Measurements from ENCODE around the gene TIPIN. TPM values are rescaled to one million over a fixed set of nuclear protein-coding genes. Genes with fewer than 3 reads are reported as not detected.

Gene TIPIN
- total RNA-seq, 4 donors from 2014 or later = 2.2 to 4.0 (median 2.5) TPM; not detected in 1

- intact Hi-C loops (cut with DNase I; ENCODE audit: low total_unique reads) = loop anchor here (2.0 kb wide), 1 partner anchor 34 kb away; the partner anchor contains the start of gene TIPIN
- TF ChIP-seq POLR2AphosphoS5 (IDR thresholded peaks at IDR 0.05) = peak in 1 of 3 donors; percentile 47
- TF ChIP-seq CTCF (IDR thresholded peaks at IDR 0.05) = no peak
- TF ChIP-seq POLR2A (IDR thresholded peaks at IDR 0.05) = no peak
- TF ChIP-seq EP300 (IDR thresholded peaks at IDR 0.05; ENCODE audit: low read depth) = peak; percentile 32
- WGBS, 2 donors (ENCODE audit: low coverage in 1 of 2) = 17 to 50% methylated on average over 1 of the region's 1 CpG
- no peak overlapping the region for H3K4me3 ChIP-seq
- peaks cover 10 to 44% (median 16%) of the 10 kb centered on the region in 4 donors for H3K4me1 ChIP-seq
- in situ Hi-C loops (cut with MboI; ENCODE audit: low pct_ligation_motif_present in 1 of 4, low pct_unique_long_range_greater_than_20kb in 1 of 4, low sequenced_read_pairs in 3 of 4) = loop anchor here in 1 of 4 donors (25.0 kb wide), 1 partner anchor 97 kb away; the partner anchor contains the start of gene SNAPC5
- no peaks in the 10 kb centered on the region for H3K27me3 ChIP-seq
- H3K36me3 ChIP-seq = no peaks in the 10 kb centered on the region
- DNase-seq = peak; percentile 23
- H3K9me3 ChIP-seq = no peaks in the 10 kb centered on the region
- peak overlapping the region in 2 of 4 donors; percentile 7 to 15 for H3K27ac ChIP-seq
Measured at GRCh38 chr15:66390678-66391077, 34.2 kb upstream of the TIPIN start.

GRCh38 chr15:66389859-66390381 lies 33.4 kb upstream of the TIPIN start:
- Histone ChIP-seq H3K36me3 (no peaks in the 10 kb centered on the region), H3K27me3 (no peaks in the 10 kb centered on the region), H3K4me3 (no peak overlapping the region), H3K9me3 (no peaks in the 10 kb centered on the region), H3K27ac (peak overlapping the region in 2 of 4 donors; percentile 7 to 15), H3K4me1 (peaks cover 10 to 46% (median 17%) of the 10 kb centered on the region in 4 donors)
- in situ Hi-C loops (cut with MboI; ENCODE audit: low pct_ligation_motif_present in 1 of 4, low pct_unique_long_range_greater_than_20kb in 1 of 4, low sequenced_read_pairs in 3 of 4) = loop anchor here in 1 of 4 donors (25.0 kb wide), 1 partner anchor 97 kb away; the partner anchor contains the start of gene SNAPC5
- intact Hi-C loops (cut with DNase I; ENCODE audit: low total_unique reads) = loop anchor here (2.0 kb wide), 1 partner anchor 33 kb away; the partner anchor contains the start of gene TIPIN
- TF ChIP-seq EP300 (IDR thresholded peaks at IDR 0.05; ENCODE audit: low read depth) (no peak), POLR2A (IDR thresholded peaks at IDR 0.05) (no peak), CTCF (IDR thresholded peaks at IDR 0.05) (no peak), POLR2AphosphoS5 (IDR thresholded peaks at IDR 0.05) (no peak)
- no peak for DNase-seq

GRCh38 chr15:66389098-66389858 lies 32.8 kb upstream of the TIPIN start:
- intact Hi-C loops (cut with DNase I; ENCODE audit: low total_unique reads) (no loop called here), in situ Hi-C loops (cut with MboI; ENCODE audit: low pct_ligation_motif_present in 1 of 4, low pct_unique_long_range_greater_than_20kb in 1 of 4, low sequenced_read_pairs in 3 of 4) (loop anchor here in 1 of 4 donors (25.0 kb wide), 1 partner anchor 98 kb away; the partner anchor contains the start of gene SNAPC5)
- Histone ChIP-seq H3K27ac (no peak overlapping the region), H3K4me3 (no peak overlapping the region), H3K9me3 (no peaks in the 10 kb centered on the region), H3K4me1 (peaks cover 10 to 46% (median 17%) of the 10 kb centered on the region in 4 donors), H3K36me3 (no peaks in the 10 kb centered on the region), H3K27me3 (no peaks in the 10 kb centered on the region)
- DNase-seq = no peak
- 71 to 81% methylated on average over 1 to 14 of the region's 14 CpGs for WGBS, 2 donors (ENCODE audit: low coverage in 1 of 2)
- TF ChIP-seq CTCF (IDR thresholded peaks at IDR 0.05) (no peak), EP300 (IDR thresholded peaks at IDR 0.05; ENCODE audit: low read depth) (no peak), POLR2AphosphoS5 (IDR thresholded peaks at IDR 0.05) (no peak), POLR2A (IDR thresholded peaks at IDR 0.05) (no peak)

DNA sequence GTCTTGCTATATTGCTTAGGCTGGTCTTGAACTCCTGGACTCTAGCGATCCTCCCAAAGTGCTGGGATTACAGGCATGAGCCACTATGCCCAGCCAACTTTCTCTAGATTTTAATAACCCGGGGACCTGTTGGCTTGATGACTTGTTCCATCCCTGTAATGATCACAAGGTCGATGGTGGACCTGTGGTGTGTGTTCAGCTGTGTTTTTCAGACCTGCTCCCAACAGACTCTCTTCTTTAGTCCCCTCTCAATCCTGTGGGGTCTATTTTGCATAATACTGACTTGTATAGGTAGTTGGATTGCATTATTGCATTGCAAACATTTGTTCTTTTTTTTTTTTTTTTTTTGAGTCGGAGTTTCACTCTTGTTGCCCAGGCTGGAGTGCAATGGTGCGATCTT lies 32.1 kb upstream of the TIPIN start:
- no peak for DNase-seq
- Histone ChIP-seq H3K4me1 (peaks cover 10 to 46% (median 17%) of the 10 kb centered on the region in 4 donors), H3K4me3 (peak overlapping the region in 1 of 4 donors; percentile 81), H3K27ac (peak overlapping the region in 1 of 4 donors; percentile 97), H3K9me3 (no peaks in the 10 kb centered on the region), H3K36me3 (no peaks in the 10 kb centered on the region), H3K27me3 (no peaks in the 10 kb centered on the region)
- TF ChIP-seq POLR2AphosphoS5 (IDR thresholded peaks at IDR 0.05) (no peak), CTCF (IDR thresholded peaks at IDR 0.05) (no peak), EP300 (IDR thresholded peaks at IDR 0.05; ENCODE audit: low read depth) (no peak), POLR2A (IDR thresholded peaks at IDR 0.05) (no peak)
- in situ Hi-C loops (cut with MboI; ENCODE audit: low pct_ligation_motif_present in 1 of 4, low pct_unique_long_range_greater_than_20kb in 1 of 4, low sequenced_read_pairs in 3 of 4) (loop anchor here in 1 of 4 donors (25.0 kb wide), 1 partner anchor 99 kb away; the partner anchor contains the start of gene SNAPC5), intact Hi-C loops (cut with DNase I; ENCODE audit: low total_unique reads) (no loop called here)
- 61 to 100% methylated on average over 3 to 5 of the region's 5 CpGs for WGBS, 2 donors (ENCODE audit: low coverage in 1 of 2)

Data from transverse colon (tissue), 4 donors.